Activated CD8-positive, alpha-beta T cell treated with anti-CD3 and anti-CD28 coated beads for 36 hours (primary cell): ENCODE results near the gene SMARCB1. TPM values are rescaled to one million over a fixed set of nuclear protein-coding genes. Genes with fewer than 3 reads are reported as not detected.
A peak's percentile ranks its signal among the peaks of the same experiment; 100 is the strongest.

Experiments
- ATAC-seq: fragments of 200-7000 bp; cut with Tn5 transposase; one replicate; pipeline ENCODE4 v1.10.0; 2021; ENCODE audit warnings: mild to moderate bottlenecking, moderate library complexity
- CTCF ChIA-PET: fragments of 350-600 bp; sonication (Branson Sonifier 250); formaldehyde crosslinking; loops from one replicate; lab custom pipeline; 2021; ENCODE audit warnings: antibody characterized with exemption; lab: Charles Lee
- POLR2A ChIA-PET: fragments of 350-600 bp; sonication (Branson Sonifier 250); formaldehyde crosslinking; loops from one replicate; lab custom pipeline; 2021; ENCODE audit warnings: antibody characterized with exemption; lab: Charles Lee
- DNase-seq: peaks from one replicate; pipeline ENCODE4 v3.0.0-alpha.2; 2020
- H3K27ac Mint-ChIP-seq: one replicate; pipeline ENCODE4 v1.8.0; 2021; ENCODE audit warnings: mild to moderate bottlenecking, mixed read lengths
- H3K27me3 Mint-ChIP-seq: one replicate; pipeline ENCODE4 v1.8.0; 2021; ENCODE audit warnings: mixed read lengths
- H3K36me3 Mint-ChIP-seq: one replicate; pipeline ENCODE4 v1.8.0; 2021; ENCODE audit warnings: low read depth, mixed read lengths
- H3K4me1 Mint-ChIP-seq: one replicate; pipeline ENCODE4 v1.8.0; 2021; ENCODE audit warnings: low read depth, mixed read lengths
- H3K4me3 Mint-ChIP-seq: one replicate; pipeline ENCODE4 v1.8.0; 2021; ENCODE audit warnings: mild to moderate bottlenecking, moderate library complexity, mixed read lengths
- H3K9me3 Mint-ChIP-seq: one replicate; pipeline ENCODE4 v1.8.0; 2021; ENCODE audit warnings: mixed read lengths
- CTCF ChIP-seq: fragments of 200-600 bp; IDR thresholded peaks from one replicate; pipeline ENCODE4 v1.8.0; 2022; ENCODE audit warnings: antibody characterized with exemption, mild to moderate bottlenecking
- intact Hi-C: fragments of 100-400 bp; cut with micrococcal nuclease; formaldehyde crosslinking; loops from one replicate; pipeline ENCODE4 v1.10.0; 2022
- total RNA-seq, 2 experiments: library from RNA; stranded (reverse); gene quantifications; one replicate each; pipeline ENCODE4 v1.2.3, GENCODE V29; 2021

The SMARCB1 gene
- total RNA-seq, 2 experiments from 2014 or later: 82.8 to 86.3 TPM

- TF ChIP-seq CTCF: no peak
- no peak for ATAC-seq
These were observed 29.6 kb downstream of the SMARCB1 start for GRCh38 chr22:23816156-23816976.

GRCh38 chr22:23817146-23817545, 30.4 kb downstream of the SMARCB1 start:
- intact Hi-C loops: no loop called here
- TF ChIP-seq CTCF: no peak
- ChIA-PET CTCF (no interaction called here), POLR2A (no interaction called here)
- Mint-ChIP-seq H3K36me3 (peaks cover 34% of the 10 kb centered on the region), H3K9me3 (no peaks in the 10 kb centered on the region), H3K27me3 (no peaks in the 10 kb centered on the region), H3K27ac (no peak overlapping the region), H3K4me3 (no peak overlapping the region), H3K4me1 (peaks cover 10% of the 10 kb centered on the region)
- no peak for ATAC-seq
- DNase-seq: no peak

More at GRCh38 chr22:23816156-23816976, 29.6 kb downstream of the SMARCB1 start:
- peaks cover 34% of the 10 kb centered on the region for H3K36me3 Mint-ChIP-seq
- H3K4me3 Mint-ChIP-seq: no peak overlapping the region
- no peak for DNase-seq
- ChIA-PET POLR2A (no interaction called here), CTCF (no interaction called here)
- H3K4me1 Mint-ChIP-seq: peaks cover 10% of the 10 kb centered on the region
- H3K9me3 Mint-ChIP-seq: no peaks in the 10 kb centered on the region
- no peaks in the 10 kb centered on the region for H3K27me3 Mint-ChIP-seq
- intact Hi-C loops: no loop called here
- H3K27ac Mint-ChIP-seq: no peak overlapping the region

- H3K27me3 Mint-ChIP-seq: no peaks in the 10 kb centered on the region
- CTCF ChIA-PET: interaction anchor here (1.6 kb wide), 1 partner anchor 10 kb away, joined by 3 read pairs; no protein-coding TSS in a partner anchor
- POLR2A ChIA-PET: no interaction called here
- no peak overlapping the region for H3K27ac Mint-ChIP-seq
- TF ChIP-seq CTCF: no peak
- H3K9me3 Mint-ChIP-seq: no peaks in the 10 kb centered on the region
- no peak overlapping the region for H3K4me3 Mint-ChIP-seq
- peaks cover 10% of the 10 kb centered on the region for H3K4me1 Mint-ChIP-seq
- peaks cover 43% of the 10 kb centered on the region for H3K36me3 Mint-ChIP-seq
- intact Hi-C loops: no loop called here
- no peak for DNase-seq
- ATAC-seq: no peak
These were observed 31.8 kb downstream of the SMARCB1 start for GRCh38 chr22:23818541-23818940.

GRCh38 chr22:23820748-23821211, 34.0 kb downstream of the SMARCB1 start:
- H3K4me3 Mint-ChIP-seq: no peak overlapping the region
- peak overlapping the region; percentile 84 for H3K27ac Mint-ChIP-seq
- peak; percentile 16 for TF ChIP-seq CTCF
- POLR2A ChIA-PET: interaction anchor here (1.0 kb wide), 1 partner anchor 18 kb away, joined by 3 read pairs; the partner anchor contains the start of gene DERL3
- no peaks in the 10 kb centered on the region for H3K27me3 Mint-ChIP-seq
- CTCF ChIA-PET: interaction anchor here (2.5 kb wide), 1 partner anchor 29 kb away, joined by 10 read pairs; no protein-coding TSS in a partner anchor
- ATAC-seq (peak; percentile 92), DNase-seq (peak; percentile 74)
- peaks cover 10% of the 10 kb centered on the region for H3K4me1 Mint-ChIP-seq
- no peaks in the 10 kb centered on the region for H3K9me3 Mint-ChIP-seq
- intact Hi-C loops: no loop called here
- peaks cover 51% of the 10 kb centered on the region for H3K36me3 Mint-ChIP-seq

GRCh38 chr22:23822101-23822671, 35.4 kb downstream of the SMARCB1 start:
- intact Hi-C loops: no loop called here
- Mint-ChIP-seq H3K27ac (peak overlapping the region; percentile 21), H3K36me3 (peaks cover 50% of the 10 kb centered on the region), H3K9me3 (no peaks in the 10 kb centered on the region), H3K4me3 (no peak overlapping the region), H3K4me1 (peaks cover 12% of the 10 kb centered on the region), H3K27me3 (no peaks in the 10 kb centered on the region)
- ChIA-PET CTCF (interaction anchor here (2.5 kb wide), 1 partner anchor 27 kb away, joined by 10 read pairs; no protein-coding TSS in a partner anchor), POLR2A (no interaction called here)
- TF ChIP-seq CTCF: no peak
- ATAC-seq (no peak), DNase-seq (no peak)
